HG02970 (cell line): ENCODE measurements around the gene GPRC6A.

Experiments
- ATAC-seq: cut with Tn5 transposase; IDR thresholded peaks from one replicate; pipeline ENCODE4 v1.9.1; 2021; ENCODE audit warnings: mild to moderate bottlenecking, moderate library complexity, moderate number of reproducible peaks; ENCODE audit not compliant: unreplicated experiment, low FRiP score

The GPRC6A gene

GRCh38 chr6:116783852-116784251 lies 45.0 kb downstream of the GPRC6A start:
- ATAC-seq: no peak

DNA sequence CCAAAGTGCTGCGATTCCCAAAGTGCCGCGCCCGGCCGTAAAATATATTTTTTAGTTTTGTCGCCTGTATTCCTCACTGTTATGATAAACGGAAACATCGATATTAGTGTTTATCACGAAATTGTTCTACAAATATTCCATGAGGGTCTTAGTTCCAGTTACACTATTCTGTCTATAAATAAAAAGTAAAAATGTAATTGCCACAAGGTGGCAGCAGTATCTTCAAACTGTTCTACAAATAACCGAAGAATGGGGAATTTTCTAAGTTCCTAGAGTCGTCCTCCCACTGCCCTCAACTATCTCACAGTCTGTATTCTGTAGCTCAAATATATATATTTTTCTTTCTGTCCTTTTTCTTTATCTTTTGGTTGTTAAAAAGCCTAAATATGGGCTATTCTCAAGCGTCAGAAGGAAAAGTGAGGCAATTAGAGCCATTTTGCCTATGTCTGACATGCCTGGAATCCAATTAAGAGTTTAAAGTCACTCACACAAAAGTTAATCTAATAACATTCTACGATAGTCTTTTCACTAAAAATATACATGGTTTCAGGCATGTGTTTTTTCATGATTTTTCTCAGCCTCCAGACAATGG lies 49.2 kb downstream of the GPRC6A start:
- ATAC-seq: no peak

GRCh38 chr6:116773886-116774285 lies 55.0 kb downstream of the GPRC6A start:
- ATAC-seq: no peak

- ATAC-seq: no peak
Observed at GRCh38 chr6:116772450-116772849, 56.4 kb downstream of the GPRC6A start.

DNA sequence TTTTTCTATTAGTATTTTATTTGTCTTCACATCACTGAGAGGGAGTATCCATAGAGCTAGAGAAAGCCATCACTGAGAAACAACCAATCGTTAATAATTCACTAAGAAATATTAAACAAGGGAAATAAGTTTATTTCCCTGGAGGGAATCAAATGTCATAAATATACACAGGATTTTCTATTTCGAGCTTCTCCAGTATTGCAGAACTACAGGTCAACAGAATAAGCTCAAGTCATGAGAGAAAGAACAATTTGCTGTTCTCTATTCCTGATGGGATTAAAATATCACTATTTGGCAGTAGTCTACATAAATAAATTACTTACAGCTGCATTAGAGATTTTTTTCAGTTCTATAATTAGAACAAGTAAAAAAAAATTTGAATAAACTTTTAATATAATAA lies 61.2 kb downstream of the GPRC6A start:
- ATAC-seq: no peak

DNA sequence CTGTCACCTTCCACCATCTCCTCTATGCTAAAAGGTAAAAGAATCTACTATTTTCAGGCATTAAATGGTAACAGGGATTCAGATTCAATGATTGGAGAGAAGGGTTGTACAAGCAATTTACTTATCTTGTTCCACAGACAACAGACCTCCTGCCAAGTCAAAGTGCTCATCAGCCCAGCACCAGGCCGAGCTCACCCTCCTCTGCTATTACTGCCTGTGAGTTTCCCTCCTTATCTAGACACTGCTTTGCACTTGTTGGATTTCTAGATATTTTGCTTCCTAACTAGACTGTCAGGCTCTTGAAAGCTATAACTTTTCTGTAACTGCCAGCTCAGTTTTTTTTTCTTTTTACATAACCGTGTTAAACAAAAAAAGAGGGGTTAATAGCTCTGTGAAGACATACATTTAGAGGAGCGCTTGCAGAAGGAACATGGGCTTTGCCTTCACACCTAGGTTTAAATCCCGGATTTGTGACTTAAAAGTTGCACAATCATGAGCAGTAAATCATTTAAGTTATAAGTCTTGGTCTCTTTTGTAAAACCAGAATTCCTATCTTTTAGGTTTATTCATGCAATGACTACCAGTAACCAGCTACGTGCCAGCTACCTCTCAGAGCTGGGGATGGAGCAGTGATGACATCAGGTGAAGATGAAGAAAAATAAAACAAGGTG lies 62.2 kb downstream of the GPRC6A start:
- no peak for ATAC-seq

GRCh38 chr6:116764961-116765841 lies 63.7 kb downstream of the GPRC6A start, which contains the start of gene FAM162B:
Gene FAM162B, minus strand, starts transcription at chr6:116765719. Its CDS starts 143 bp downstream, at chr6:116765576.
- no peak for ATAC-seq

GRCh38 chr6:116764629-116764960 lies 64.3 kb downstream of the GPRC6A start:
- no peak for ATAC-seq

- ATAC-seq: no peak
Observed at GRCh38 chr6:116763906-116764628, 64.8 kb downstream of the GPRC6A start.

- no peak for ATAC-seq
Observed at GRCh38 chr6:116763048-116763447, 65.8 kb downstream of the GPRC6A start.

DNA sequence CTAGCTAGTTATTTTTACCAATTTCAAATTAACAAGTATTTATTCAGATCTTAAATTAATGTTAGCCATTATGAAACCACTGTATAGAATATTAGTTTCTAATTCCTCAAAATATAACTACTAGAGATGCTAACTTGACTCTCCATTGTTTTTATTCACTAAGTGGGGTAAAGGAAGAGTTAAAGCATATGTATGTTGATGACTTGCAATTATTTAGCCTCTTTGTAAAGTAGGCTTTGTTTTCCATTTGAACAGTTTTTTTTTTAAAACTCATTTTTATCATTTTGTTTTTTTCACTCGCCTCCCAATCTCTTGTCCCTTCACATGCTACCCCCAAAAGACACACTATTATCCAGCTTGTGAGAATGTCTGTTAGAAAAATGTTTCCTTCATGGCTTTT lies 66.6 kb downstream of the GPRC6A start:
- ATAC-seq: no peak

GRCh38 chr6:116761779-116762178 lies 67.1 kb downstream of the GPRC6A start:
- no peak for ATAC-seq

GRCh38 chr6:116745176-116745575 lies 83.7 kb downstream of the GPRC6A start:
- ATAC-seq: no peak
